Kasumi-1 (cell line): ENCODE results near the gene MYLK4.

Experiments used
- DNase-seq, 2 experiments: peaks; one replicate each; lab custom pipeline; 2025; lab: John Stamatoyannopoulos, UW

The MYLK4 gene

DNA sequence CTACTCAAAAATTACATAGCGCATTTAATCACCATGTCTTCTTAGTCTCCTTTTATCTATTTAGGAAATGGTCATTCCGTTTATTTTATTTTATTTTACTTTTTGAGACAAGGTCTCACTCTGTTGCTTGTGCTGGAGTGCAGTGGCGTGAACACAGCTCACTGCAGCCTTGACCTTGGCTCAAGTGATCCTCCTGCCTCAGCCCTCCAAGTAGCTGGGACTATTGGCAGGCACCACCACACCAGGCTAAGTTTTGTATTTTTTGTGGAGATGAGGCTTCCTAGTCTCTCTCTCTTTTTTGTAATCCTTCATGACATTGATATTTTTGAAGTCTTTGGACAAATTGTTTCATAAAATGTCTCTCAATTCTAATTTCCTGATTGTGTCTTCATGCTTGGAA, 4.7 kb upstream of the MYLK4 start:
- DNase-seq, result no peak

DNA sequence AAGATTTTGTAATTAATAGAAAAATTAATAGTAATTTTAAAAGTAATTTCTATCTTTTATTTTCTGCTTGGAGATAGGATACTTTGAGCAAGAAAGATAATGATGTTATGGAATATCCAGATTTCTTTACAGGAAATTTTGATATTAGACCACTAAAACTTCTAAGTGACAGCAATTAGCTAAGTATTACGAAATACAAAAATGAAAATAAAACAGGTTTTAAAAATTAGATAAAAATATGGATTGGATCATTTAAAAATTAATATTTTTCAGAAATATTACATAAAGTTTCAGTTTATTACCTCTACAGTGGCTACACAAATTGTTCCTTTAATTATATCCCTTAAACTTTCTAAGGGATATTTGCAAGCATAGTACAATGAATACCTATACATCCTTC, 4.2 kb upstream of the MYLK4 start:
- DNase-seq, result no peak

DNA sequence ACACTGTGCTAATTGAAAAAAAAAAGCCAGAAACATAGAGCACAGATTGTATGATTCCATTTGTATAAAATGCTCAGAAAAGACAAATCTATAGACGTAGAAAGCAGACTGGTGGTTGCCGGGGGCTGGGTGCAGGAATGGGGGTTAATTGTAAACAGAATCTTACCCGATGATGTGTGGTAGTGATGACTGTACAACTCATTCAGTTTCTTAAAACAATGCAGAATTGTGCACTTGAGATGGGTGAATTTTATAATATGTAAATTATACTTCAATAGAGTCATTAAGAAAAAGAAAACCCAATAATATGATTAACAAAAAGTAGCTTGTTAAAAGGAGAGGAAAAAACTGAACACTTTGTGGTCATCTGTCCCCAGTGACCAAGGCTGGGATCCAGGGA, 3.7 kb upstream of the MYLK4 start:
- DNase-seq, result no peak

DNA sequence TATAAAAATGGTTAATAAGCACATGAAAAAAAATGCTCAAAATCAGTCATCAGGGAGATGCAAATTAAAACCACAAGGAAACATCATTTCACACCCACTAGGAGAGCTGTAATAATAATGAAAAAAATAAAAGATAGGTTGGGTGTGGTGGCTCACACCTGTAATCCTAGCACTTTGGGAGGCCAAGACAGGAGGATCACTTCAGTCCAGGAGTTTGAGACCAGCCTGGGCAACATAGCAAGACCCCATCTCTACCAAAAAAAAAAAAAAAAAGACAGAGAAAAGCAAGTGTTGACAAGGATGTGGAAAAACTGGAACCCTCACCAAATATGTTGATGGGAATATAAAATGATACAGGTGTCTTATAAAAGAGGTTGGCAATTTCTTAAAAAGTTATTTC, 3.0 kb upstream of the MYLK4 start:
- DNase-seq, result no peak

DNA sequence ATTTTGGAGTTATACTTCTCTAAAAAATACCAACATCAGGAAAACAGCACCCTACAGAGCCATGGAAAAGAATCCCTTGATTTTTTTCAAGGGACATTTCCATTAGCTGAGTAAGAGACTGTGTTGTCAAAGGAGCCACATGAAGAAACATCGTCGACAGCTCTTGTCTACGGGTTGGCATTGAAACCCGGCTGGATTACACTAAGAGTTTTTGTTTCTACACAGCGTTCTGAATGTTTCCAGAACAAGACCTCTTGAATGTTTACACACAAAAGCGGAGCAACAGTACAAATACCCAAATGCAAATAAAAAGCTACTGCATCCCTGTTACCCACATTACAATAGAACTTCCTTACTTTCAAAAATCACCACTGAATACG, 2.4 kb upstream of the MYLK4 start:
- no peak for DNase-seq

DNA sequence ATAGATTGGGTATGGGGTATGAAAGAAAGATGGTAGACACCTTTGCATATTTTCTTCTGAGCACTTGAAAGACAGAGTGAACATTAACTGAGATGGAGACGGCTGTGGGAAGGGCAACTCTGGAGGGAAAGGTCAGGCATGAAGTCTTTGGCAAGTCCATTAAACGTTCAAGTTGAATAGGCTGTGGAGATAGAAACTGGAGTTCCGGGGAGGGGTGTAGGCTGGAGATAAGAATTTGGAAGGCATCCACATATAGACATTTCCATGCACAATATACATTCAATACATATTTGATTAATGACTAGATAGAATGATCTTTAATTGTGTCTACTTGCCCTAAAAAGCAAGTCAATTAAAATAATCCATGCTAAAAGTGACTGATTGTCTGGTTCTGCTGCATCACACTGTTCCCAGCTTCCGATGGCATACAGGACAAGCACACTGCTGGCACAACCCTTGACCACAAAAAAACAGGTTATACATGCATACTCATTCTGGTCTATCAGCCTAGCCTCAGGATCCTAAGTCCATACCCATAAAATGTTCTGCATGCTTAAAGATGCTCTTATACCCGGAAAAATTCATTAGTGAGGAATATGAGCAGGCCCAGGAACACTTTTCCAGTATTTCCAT, 1.9 kb upstream of the MYLK4 start:
- DNase-seq, result no peak

DNA sequence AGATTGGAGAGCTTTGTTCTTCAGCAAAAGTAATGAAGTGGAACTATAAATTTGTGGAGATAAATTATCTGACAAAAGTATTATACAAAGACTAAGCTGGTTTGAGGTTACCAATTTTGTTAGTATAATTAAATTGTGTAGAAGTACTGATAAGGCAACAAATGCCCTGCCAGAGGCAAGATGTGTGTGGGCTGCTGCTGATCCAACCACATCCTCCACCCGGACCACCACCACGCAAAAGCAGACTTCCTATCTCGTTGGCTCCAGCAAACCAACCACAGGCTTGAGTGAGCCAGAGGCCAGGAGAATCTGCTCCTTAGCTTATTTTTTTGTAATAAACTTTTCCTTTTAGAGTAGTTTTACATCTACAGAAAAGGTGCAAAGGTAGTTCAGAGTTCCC, 1.1 kb upstream of the MYLK4 start:
- peak; percentile 36 to 68 for DNase-seq

DNA sequence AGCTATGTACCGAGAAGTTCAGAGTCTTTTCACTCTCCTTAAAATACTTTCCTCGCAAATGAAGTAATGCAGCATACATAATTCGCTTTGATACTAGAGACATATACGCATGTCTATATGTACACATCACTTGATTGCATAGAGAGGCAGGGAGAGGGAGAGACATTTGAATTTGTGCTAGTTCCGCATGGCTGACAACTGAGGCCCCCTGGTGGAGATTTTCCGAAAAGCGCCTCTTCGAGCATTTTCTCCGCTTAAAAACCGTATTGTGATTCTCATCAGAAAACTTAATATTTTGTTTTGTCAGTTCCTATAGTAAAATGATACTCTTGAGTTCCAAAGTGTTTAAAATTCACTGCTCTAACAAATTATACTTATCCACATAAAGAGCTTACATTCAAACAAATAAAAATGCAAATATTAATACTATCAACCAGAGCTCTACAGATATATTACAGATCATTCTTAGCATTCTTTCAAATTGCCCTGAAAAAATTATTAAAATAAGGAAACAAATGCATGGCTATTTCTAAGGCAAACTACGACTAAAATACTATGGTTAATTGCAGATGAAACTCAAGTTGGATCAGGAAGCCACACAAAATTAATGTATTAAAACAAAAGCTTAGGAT, 637 bp downstream of the MYLK4 start:
- peak; percentile 78 to 88 for DNase-seq

DNA sequence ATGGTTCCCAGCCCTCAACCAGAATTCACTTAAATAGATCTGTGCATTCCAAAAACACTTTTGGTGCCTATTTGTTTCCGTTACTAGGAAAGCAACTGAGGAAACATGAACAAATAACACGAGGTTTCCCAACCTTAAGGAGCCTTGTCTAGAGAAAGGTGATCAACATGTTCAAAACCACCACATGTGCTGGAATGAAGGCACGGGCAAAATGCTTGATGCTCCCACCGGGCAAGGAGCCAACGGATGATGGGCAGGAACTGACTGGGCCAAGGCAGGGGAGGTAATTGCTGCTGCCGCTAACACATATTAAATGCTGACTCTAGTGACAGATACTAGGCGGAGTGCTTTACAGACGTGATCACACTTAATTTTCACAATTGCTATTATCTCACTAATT, 2.5 kb downstream of the MYLK4 start:
- DNase-seq, result no peak

DNA sequence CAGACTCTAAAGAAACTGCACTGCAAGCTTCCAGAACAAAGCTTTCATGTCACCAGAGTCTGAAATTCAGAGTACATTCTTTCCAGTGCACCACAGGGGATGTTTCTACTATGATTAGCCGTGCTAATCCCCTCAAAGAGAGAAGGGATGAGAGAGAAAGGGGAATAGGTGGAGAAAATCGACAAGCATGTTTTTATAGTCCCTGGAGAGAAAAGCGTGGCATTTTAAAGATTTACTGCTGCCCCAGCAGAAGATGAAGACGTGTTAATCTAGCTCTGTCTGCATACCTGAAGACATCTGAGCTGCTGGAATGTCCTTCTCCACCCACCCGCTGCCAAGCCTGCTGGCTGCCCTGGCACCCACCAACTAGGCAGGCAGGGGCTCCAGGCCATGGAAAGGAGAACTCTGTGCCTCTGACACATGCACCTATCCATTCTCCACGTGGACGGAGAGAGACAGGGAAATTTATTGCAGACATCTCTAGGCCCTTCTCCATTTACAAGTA, 4.1 kb downstream of the MYLK4 start:
- no peak for DNase-seq

DNA sequence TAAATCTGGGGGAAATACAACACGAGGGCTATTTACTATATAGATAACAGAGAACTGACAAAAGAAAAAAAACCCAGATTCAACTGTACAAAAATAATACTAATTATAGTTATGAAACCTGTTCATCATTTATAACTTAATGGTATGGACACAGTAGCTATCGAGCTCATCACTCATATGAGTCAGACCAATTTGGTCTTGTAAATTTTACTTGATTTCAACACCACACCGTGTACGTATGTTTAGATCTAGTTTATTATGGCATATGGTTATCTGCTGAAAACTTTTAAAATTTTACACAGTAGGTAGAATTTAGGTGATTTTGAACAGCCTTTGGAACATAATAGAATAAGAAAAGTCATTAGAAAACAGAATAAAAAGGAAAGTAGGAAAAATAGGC, 5.5 kb downstream of the MYLK4 start:
- DNase-seq, result no peak

DNA sequence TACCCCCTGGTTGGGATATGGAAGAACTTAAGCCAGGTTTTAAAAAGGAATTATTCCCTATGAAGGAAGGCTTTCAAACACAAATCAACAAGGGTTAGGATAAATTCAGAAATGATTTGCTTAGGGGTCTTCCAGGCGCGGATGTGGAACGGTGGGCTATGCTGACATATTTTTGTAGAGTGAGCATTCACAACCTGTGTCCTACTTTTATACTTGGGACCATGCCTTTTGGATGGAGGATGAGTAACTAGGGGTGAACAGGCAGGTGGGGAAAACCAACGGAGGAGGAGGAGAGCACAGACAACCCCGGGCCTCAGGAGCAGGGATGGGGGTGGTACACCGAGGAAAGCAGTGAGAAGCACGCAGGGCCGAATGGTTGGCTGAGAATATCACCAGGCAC, 5.9 kb downstream of the MYLK4 start:
- no peak for DNase-seq

DNA sequence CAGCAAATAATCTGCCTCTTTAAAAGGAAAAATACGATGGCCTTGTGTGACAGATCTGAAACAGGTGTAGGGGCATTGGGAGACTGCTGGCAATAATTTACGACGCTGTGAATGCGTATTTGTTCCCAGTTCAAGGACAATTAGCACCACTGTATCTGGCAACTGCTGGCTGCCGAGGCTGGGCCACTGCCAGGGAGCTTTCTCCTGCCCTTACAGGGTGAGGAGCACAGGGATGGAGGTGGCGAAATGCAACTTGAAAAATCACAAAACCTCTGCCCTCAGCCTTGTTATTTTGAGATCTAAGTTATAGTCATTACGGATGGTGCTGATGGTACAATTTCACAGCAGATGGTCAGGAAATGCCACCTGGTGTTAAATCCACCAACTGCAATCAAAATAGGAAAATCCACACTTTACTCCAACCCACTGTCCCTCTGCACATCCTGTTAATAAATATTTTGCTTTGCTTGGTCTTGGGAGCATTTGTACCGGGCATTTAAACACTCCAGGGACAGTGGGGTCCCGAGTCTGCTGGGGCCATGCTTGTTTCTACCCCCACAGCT, 6.4 kb downstream of the MYLK4 start:
- DNase-seq, result no peak

DNA sequence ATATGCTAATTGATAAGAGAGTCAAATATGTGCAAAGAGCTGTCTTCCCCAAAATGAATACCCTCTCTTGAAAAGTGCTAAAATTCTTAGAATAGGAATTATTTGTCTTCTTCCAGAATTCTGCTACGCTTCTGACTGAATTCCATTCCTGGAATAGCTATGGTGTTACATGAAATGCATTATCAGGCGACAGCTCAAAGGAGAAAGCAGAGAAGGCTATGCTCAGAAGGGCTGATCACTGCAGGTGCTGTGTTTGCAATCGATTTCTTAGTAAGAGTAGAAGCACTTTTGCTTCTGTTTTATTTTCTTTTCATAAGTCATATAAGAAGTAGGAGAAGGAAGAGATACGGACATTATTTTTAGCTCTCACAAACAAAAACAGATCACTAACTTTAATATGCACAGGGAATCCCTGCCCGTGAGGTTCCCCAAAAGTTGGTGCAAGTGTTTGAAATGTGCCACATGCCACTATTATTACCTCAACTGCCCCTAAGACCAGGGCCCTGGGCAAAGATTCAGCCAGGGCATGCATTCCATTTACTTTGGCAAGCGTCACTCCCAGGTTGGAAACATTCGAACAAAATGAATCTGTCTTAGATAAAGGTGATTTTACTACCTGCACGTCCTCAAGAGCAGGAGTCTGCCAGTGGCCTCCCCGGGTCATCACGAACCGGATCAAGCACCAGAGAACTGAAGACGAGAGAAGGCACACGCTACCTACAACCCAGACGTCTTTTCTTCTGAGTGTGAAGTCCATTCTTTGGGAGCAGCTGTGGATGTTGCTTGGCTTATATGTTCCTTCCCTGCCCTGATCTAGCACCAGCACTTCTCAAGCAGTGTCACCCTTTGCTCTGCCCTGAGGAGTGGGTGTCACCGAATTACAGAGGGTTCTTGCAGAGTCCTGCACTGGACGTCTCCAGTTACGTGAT, 7.2 kb downstream of the MYLK4 start:
- no peak for DNase-seq

DNA sequence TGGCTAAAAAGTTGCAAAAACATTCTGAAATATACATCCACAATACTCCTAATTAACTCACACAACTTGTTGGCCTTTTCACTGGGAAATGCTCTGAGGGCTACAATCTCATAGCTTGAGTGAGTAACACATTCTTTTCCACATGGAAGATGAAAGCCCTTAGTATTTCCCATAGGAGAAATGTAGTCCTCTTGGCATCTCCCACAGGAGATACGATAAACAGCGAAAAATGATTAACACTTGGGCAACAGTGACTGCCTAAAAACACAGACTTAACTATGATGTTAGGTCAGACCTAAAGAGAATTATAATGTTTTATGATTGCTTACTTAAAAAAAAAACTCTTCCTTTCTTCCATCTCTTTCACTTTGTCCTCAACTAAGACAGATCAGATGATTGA, 9.0 kb downstream of the MYLK4 start:
- DNase-seq, result no peak

DNA sequence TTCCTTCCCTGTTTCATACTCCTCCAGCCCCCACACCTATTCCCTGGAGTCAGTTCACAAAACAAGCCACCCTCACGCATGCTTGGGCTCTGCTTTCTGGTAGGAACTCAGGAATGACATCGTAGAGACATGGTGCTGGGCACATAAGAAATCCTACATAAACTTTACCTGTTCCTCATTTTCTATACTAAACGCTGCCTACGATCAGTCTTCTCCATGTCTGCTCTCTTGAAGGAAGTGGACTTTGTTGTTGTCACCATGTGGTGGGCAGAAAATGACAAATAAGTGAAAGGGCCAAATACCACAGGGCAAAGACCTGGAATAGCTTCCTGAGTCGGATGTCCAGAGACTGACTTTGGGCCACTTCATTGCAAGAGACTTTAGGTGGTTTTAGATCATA, 10.1 kb downstream of the MYLK4 start:
- DNase-seq, result no peak

DNA sequence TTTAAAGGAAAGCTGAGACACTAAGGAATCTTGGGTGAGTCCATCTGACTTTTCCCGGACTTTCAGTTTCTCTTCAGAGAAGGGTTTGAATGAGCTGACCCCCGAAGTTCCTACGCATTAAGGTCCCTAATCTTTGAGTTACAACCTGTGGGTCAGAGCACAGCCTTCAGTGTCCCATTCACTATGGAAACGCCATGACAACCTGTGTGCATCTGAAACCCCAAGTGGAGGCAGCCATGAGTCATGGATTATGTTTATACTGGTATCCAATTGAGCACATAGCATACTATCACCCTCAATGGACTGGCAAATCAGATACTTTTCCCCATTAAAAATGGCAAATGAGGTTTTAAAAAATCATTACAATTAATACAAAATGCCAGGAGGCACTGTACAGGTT, 11.4 kb downstream of the MYLK4 start:
- DNase-seq, result no peak

DNA sequence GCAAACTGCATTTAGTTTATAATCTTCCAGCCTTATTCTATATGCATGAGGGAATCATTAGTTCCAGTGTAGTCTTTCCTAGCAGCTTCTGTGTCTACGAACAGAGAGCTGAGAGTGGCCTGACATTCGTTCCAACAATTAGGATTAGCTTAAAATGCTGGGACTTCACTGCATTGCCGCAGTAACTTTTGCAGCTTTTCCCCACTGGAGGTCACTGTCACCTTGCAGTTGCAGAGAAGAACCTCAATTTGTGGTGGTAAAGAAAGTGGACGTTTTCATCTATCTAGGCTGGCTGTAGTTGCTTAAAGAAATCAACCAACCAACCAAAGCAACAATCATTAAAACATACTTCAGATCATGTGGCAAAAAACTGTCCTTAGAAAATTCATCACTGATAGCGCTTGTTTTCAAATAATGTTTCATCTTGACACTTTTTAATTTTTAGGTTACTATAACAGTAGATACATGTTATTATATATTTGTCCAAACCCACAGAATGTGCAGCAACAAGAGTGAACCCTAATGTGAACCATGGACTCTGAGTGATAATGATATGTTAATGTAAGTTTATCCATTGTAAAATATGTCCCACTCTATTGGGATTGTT, 12.2 kb downstream of the MYLK4 start:
- peak; percentile 81 to 85 for DNase-seq

DNA sequence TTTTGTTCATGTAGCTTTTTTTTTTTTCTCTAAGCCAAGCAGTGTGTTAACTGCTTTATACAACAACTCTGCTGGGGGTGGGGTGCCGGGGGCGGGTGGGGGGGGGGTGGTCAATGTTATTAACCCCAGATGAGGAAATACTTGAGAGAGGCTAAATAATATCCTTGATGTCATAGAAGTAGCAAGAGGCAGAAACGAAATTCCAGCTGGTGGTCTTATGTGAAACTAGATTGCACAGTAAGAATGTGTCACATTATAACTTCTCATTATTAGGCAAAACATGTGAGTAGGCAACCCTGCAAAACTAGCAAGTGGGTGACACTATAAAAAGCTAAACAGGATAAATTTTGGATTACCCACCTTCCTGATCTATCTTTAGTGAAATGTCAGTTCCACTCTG, 12.8 kb downstream of the MYLK4 start:
- no peak for DNase-seq

DNA sequence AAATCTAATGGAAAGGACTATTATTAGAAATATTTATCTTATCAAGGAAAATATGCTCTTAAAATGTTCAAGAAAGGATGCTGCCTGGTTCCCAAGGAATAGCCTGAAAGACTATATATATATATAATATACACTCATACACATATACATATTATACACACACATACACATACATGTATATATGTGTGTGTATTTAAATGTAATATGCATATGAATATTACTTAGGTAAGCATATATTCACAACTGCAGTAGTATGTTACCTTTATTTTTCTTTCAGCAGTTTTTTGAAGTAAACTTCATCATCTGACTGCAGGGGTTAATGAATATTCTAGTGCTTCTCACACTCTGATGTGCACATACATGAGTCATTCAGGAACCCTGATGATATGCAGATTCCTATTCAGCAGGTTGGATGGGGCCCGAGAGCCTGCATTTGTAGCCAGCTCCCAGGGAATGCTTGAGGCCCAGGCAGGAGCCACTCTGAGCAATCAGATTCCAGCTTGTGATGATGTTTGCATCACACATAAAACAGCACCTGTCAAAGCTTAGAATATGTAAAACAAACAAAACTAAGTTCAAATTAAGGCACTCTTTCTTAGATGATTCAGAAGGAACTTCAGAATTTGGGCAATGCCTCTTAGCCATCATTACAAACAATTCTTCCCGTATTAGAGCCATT, 16.1 kb downstream of the MYLK4 start:
- no peak for DNase-seq

DNA sequence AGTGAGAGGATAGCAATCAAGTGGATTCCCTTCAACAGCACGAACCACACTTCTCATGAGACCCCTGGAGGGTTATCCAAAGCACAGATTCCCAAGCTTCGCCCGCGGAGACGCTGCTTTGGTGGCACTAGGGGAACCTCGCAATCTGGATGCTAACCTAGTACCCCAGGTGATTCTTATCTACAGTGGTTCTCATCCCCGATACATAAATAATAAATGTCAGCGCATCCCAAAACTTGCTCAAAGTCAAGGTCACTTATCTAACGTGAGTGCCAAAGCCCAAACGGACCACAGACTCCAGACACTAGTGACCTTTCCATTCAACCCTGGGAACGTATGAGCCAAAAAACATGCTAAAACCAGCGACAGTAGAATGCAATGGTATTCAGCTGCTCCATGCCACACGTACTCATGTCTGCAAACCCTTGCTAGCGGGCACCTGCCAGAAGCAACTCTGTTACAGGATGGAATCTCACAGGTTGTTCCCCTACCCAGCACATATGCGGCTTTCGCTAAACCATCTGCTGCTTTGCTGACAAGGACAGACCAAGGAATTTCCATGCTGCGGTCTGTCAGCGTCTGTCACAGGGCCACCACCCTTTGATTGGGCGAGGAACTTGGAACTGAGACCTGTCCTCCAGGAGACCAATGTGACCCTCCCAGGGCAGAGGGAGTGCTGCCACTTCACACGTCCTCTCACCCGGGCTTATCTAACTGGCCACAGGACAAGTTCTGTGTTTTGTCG, 16.8 kb downstream of the MYLK4 start:
- DNase-seq, result no peak
